Measurements from ENCODE around the gene SYNJ1.
"Not testable (repeated sequence)": the region's sequence is repeated elsewhere in the genome, so short reads cannot be mapped to it uniquely, and the experiment has no call there.

The SYNJ1 gene

GRCh38 chr21:32733990-32734613 lies 6.3 kb upstream of the SYNJ1 start:
- FAIRE-seq: no peak

- FAIRE-seq: no peak
Observed at GRCh38 chr21:32733356-32733755, 5.5 kb upstream of the SYNJ1 start.

- FAIRE-seq: no peak
Observed at GRCh38 chr21:32732544-32732943, 4.7 kb upstream of the SYNJ1 start.

GRCh38 chr21:32728848-32729247 lies 1.0 kb upstream of the SYNJ1 start:
- FAIRE-seq: no peak

GRCh38 chr21:32728456-32728839 lies 635 bp upstream of the SYNJ1 start:
- no peak for FAIRE-seq

GRCh38 chr21:32726839-32727686 lies 750 bp downstream of the SYNJ1 start:
- no peak for FAIRE-seq

GRCh38 chr21:32719085-32719484 lies 8.7 kb downstream of the SYNJ1 start:
- no peak for FAIRE-seq

GRCh38 chr21:32717851-32718316 lies 9.9 kb downstream of the SYNJ1 start:
- FAIRE-seq: no peak

- no peak for FAIRE-seq
Observed at GRCh38 chr21:32716486-32716885, 11.3 kb downstream of the SYNJ1 start.

GRCh38 chr21:32713726-32714125 lies 14.1 kb downstream of the SYNJ1 start:
- no peak for FAIRE-seq

- no peak for FAIRE-seq
Observed at GRCh38 chr21:32712641-32713040, 15.2 kb downstream of the SYNJ1 start.

GRCh38 chr21:32712043-32712442 lies 15.8 kb downstream of the SYNJ1 start:
- no peak for FAIRE-seq

- FAIRE-seq: no peak
Observed at GRCh38 chr21:32710987-32711386, 16.8 kb downstream of the SYNJ1 start.

- no peak for FAIRE-seq
Observed at GRCh38 chr21:32710069-32710784, 17.6 kb downstream of the SYNJ1 start.

- FAIRE-seq: no peak
Observed at GRCh38 chr21:32708069-32708468, 19.7 kb downstream of the SYNJ1 start.

- FAIRE-seq: no peak
Observed at GRCh38 chr21:32705901-32706300, 21.9 kb downstream of the SYNJ1 start.

GRCh38 chr21:32705139-32705538 lies 22.7 kb downstream of the SYNJ1 start:
- FAIRE-seq: no peak

- FAIRE-seq: no peak
Observed at GRCh38 chr21:32702702-32703101, 25.1 kb downstream of the SYNJ1 start.

- no peak for FAIRE-seq
Observed at GRCh38 chr21:32698971-32699693, 28.7 kb downstream of the SYNJ1 start.

GRCh38 chr21:32698286-32698685 lies 29.5 kb downstream of the SYNJ1 start:
- FAIRE-seq: no peak

GRCh38 chr21:32695482-32695881 lies 32.3 kb downstream of the SYNJ1 start:
- not testable (repeated sequence) for FAIRE-seq

- no peak for FAIRE-seq
Observed at GRCh38 chr21:32693581-32693980, 34.2 kb downstream of the SYNJ1 start.

- FAIRE-seq: no peak
Observed at GRCh38 chr21:32690085-32690484, 37.7 kb downstream of the SYNJ1 start.
